HCT116 (cell line): Measurements from ENCODE around the gene SLC16A10. TPM values are rescaled to one million over a fixed set of nuclear protein-coding genes. Genes with fewer than 3 reads are reported as not detected.

Source experiments
- ATAC-seq: fragments of 200-7000 bp; cut with Tn5 transposase; 2 replicates; pipeline ENCODE4 v1.9.1; 2020; ENCODE audit warnings: mild to moderate bottlenecking, moderate library complexity
- BruUV-seq: library from RNA; stranded (reverse); fragments of 400-500 nt; replicated peaks from 2 replicates; lab custom pipeline; 2021; lab: Mats Ljungman, UMichigan
- CTCF ChIA-PET: fragments of 300-600 bp; sonication (Branson Sonifier 250); formaldehyde crosslinking; loops from one replicate; lab custom pipeline; 2021; ENCODE audit warnings: antibody characterized with exemption; lab: Charles Lee
- POLR2A ChIA-PET: fragments of 300-600, 350-600 bp; sonication (Branson Sonifier 250); formaldehyde crosslinking; loops from one replicate; lab custom pipeline; 2021; ENCODE audit warnings: antibody characterized with exemption; lab: Charles Lee
- RAD21 ChIA-PET, 2 experiments: fragments of 300-600 bp; sonication (Branson Sonifier 250); formaldehyde crosslinking; loops; one replicate each; lab custom pipeline; 2023; ENCODE audit warnings: low total read pairs in 2 of 2; ENCODE audit not compliant: uncharacterized antibody in 2 of 2, unreplicated experiment in 2 of 2, low non-redundant PET in 1 of 2; lab: Charles Lee
- DNase-seq: peaks from one replicate; pipeline ENCODE4 v3.0.0-alpha.2; 2010; ENCODE audit warnings: low read depth, low spot score
- H2AFZ ChIP-seq: fragments of 200-600 bp; shearing (Covaris generic), sonication (generic); 2 replicates; pipeline ENCODE4 v1.6.1; 2017; ENCODE audit warnings: low read depth, mixed run types, mixed read lengths, antibody characterized with exemption, low read length; ENCODE audit not compliant: poor library complexity, severe bottlenecking
- H3K27ac ChIP-seq: 2 replicates; pipeline ENCODE4 v1.5.1; 2012; ENCODE audit warnings: low read depth, low read length
- H3K27me3 ChIP-seq: fragments of 200-600 bp; sonication (generic); 2 replicates; pipeline ENCODE4 v1.6.1; 2016; ENCODE audit warnings: mixed run types, low read length, mixed read lengths; ENCODE audit not compliant: insufficient read depth
- H3K36me3 ChIP-seq, 2 experiments: fragments of 200-500 bp in 1 of 2; fragments of 200-600 bp in 1 of 2; sonication (Bioruptor generic) in 1 of 2; sonication (generic) in 1 of 2; 2 replicates each; pipeline versions ENCODE4 v1.5.1 to v1.6.1; 2014 to 2016; ENCODE audit warnings: low read length in 2 of 2, inconsistent platforms in 1 of 2, mixed read lengths in 1 of 2, mixed run types in 1 of 2; ENCODE audit not compliant: insufficient read depth in 2 of 2, control insufficient read depth in 1 of 2
- H3K4me1 ChIP-seq, 2 experiments: fragments of 200-600 bp in 1 of 2; sonication (generic) in 1 of 2; 2 replicates each; pipeline versions ENCODE4 v1.5.1 to v1.6.1; 2012 to 2017; ENCODE audit warnings: low read length in 2 of 2, inconsistent platforms in 1 of 2, mild to moderate bottlenecking in 1 of 2, mixed read lengths in 1 of 2, mixed run types in 1 of 2, moderate library complexity in 1 of 2; ENCODE audit not compliant: insufficient read depth in 2 of 2, control insufficient read depth in 1 of 2
- H3K4me2 ChIP-seq: fragments of 200-600 bp; sonication (generic); 2 replicates; pipeline ENCODE4 v1.6.1; 2017; ENCODE audit warnings: mixed run types, low read length, mixed read lengths
- H3K4me3 ChIP-seq, 2 experiments: fragments of 200-600 bp in 1 of 2; sonication (generic) in 1 of 2; replicated peaks in 1 of 2; 2 replicates each; pipeline ENCODE4 v1.5.1; 2011 to 2016; ENCODE audit warnings: low read length in 2 of 2, control low read depth in 1 of 2, low read depth in 1 of 2, mild to moderate bottlenecking in 1 of 2, mixed read lengths in 1 of 2, mixed run types in 1 of 2
- H3K79me2 ChIP-seq: fragments of 200-600 bp; sonication (generic); 2 replicates; pipeline ENCODE4 v1.6.1; 2017; ENCODE audit warnings: mild to moderate bottlenecking, mixed run types, low read length, moderate library complexity, mixed read lengths; ENCODE audit not compliant: insufficient read depth
- H3K9ac ChIP-seq: fragments of 200-600 bp; sonication (generic); 2 replicates; pipeline ENCODE4 v1.6.1; 2016; ENCODE audit warnings: low read length, mixed read lengths
- H3K9me2 ChIP-seq: fragments of 200-600 bp; sonication (generic), shearing (Covaris generic); 2 replicates; pipeline ENCODE4 v1.6.1; 2017; ENCODE audit warnings: mixed run types, mild to moderate bottlenecking, moderate library complexity; ENCODE audit not compliant: insufficient read depth
- H3K9me3 ChIP-seq, 2 experiments: fragments of 200-500 bp in 1 of 2; fragments of 200-600 bp in 1 of 2; sonication (Bioruptor generic) in 1 of 2; sonication (generic) in 1 of 2; 2 replicates each; pipeline ENCODE4 v1.6.1; 2014 to 2017; ENCODE audit warnings: low read length in 2 of 2, mixed read lengths in 2 of 2, inconsistent platforms in 1 of 2, low read depth in 1 of 2, mild to moderate bottlenecking in 1 of 2, mixed run types in 1 of 2, moderate library complexity in 1 of 2; ENCODE audit not compliant: control insufficient read depth in 1 of 2, insufficient read depth in 1 of 2
- H4K20me1 ChIP-seq: fragments of 200-600 bp; sonication (generic), shearing (Covaris generic); 2 replicates; pipeline ENCODE4 v1.6.1; 2017; ENCODE audit warnings: mixed run types, mild to moderate bottlenecking, moderate library complexity; ENCODE audit not compliant: insufficient read depth
- CBX3 ChIP-seq: IDR thresholded peaks from 2 replicates; pipeline ENCODE4 v1.6.1; 2012; ENCODE audit warnings: low read depth
- EGR1 ChIP-seq: IDR thresholded peaks from 2 replicates; pipeline ENCODE4 v1.6.1; 2012; ENCODE audit warnings: low read depth
- ELF1 ChIP-seq: IDR thresholded peaks from 2 replicates; pipeline ENCODE4 v1.6.1; 2012; ENCODE audit warnings: low read depth, borderline replicate concordance
- EZH2phosphoT487 ChIP-seq: fragments of 200-600 bp; IDR thresholded peaks from 2 replicates; pipeline ENCODE4 v1.6.1; 2018; ENCODE audit warnings: antibody characterized with exemption, borderline replicate concordance
- FOSL1 ChIP-seq: IDR thresholded peaks from 2 replicates; pipeline ENCODE4 v1.6.1; 2012; ENCODE audit warnings: low read depth
- RAD21 ChIP-seq: IDR thresholded peaks from 2 replicates; pipeline ENCODE4 v1.6.1; 2012; ENCODE audit warnings: low read depth, mild to moderate bottlenecking
- SIN3A ChIP-seq: IDR thresholded peaks from 2 replicates; pipeline ENCODE4 v1.6.1; 2012; ENCODE audit warnings: low read depth
- TCF7L2 ChIP-seq: IDR thresholded peaks from 2 replicates; pipeline ENCODE4 v1.7.0; 2011; ENCODE audit warnings: borderline replicate concordance, inconsistent platforms; ENCODE audit not compliant: insufficient read depth, insufficient read length; ENCODE audit errors: extremely low read depth
- YY1 ChIP-seq: IDR thresholded peaks from 2 replicates; pipeline ENCODE4 v1.6.1; 2011; ENCODE audit warnings: low read length, low read depth, moderate library complexity, mild to moderate bottlenecking; ENCODE audit not compliant: insufficient replicate concordance; ENCODE audit errors: extremely low read depth
- intact Hi-C: fragments of 100-400 bp; cut with micrococcal nuclease; formaldehyde crosslinking; loops from 2 replicates; pipeline ENCODE4 v1.10.0; 2022
- total RNA-seq: library from RNA; stranded (reverse); gene quantifications from one replicate; pipeline ENCODE4 v1.2.1, GENCODE V29; 2021; ENCODE audit not compliant: unreplicated experiment
- TF ChIP-seq, protein P1 (sequence below): IDR thresholded peaks from 2 replicates; pipeline ENCODE4 v1.6.1; 2011; ENCODE audit warnings: mild to moderate bottlenecking, low read length, moderate library complexity; ENCODE audit not compliant: insufficient replicate concordance; ENCODE audit errors: extremely low read depth
- TF ChIP-seq, protein P2 (sequence below), 3 experiments: fragments of 200-600 bp in 1 of 3; sonication (generic) in 1 of 3; IDR thresholded peaks in 2 of 3; conservative IDR thresholded peaks in 1 of 3; 2 replicates each; pipeline ENCODE4 v1.5.1; 2012 to 2017; ENCODE audit warnings: low read depth in 2 of 3, low read length in 2 of 3, antibody characterized with exemption in 1 of 3, borderline replicate concordance in 1 of 3, control low read depth in 1 of 3, mild to moderate bottlenecking in 1 of 3, mixed read lengths in 1 of 3, mixed run types in 1 of 3, moderate library complexity in 1 of 3; ENCODE audit not compliant: insufficient read depth in 1 of 3
- TF ChIP-seq, protein P3 (sequence below): IDR thresholded peaks from 2 replicates; pipeline ENCODE4 v1.6.1; 2012

The SLC16A10 gene
- total RNA-seq, 1 experiment from 2014 or later = 8.3 TPM

DNA sequence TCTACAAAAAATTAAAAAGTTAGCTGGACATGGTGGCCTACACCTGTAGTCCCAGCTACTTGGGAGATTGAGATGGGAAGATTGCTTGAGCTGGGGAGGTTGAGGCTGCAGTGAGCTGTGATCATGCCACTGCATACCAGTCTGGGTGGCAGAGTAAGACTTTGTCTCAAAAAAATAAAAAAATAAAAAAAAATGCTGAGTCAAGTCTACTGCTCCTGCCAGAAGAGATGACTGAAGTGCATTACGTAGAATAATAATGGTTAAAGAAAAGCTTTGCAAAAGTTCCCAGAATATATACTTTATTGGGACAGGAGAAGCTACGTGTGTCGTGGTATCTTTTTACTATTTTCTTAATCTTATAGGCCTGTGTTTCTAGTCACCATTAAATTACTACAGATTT is 125.3 kb downstream of the SLC16A10 start:
- CTCF ChIA-PET = no interaction called here
- POLR2A ChIA-PET = no interaction called here
- DNase-seq = no peak

DNA sequence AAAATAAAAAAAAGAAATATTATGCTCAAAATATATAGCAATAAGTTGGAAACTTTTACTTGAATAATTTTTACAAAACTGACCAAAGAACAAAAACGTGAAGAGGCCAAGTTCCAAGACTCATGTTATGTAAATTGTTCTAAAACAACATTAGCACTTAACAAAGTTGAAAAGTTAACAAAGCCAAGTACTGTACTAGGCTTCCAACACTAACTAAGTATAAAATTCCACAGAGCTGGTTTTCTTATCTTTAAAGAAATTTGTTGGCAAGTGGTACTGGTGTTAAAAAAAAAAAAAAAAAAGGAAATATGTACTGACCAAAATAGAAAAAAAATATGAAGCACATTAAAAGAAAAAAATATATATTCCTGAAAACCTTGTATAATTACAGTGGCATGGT is 127.8 kb downstream of the SLC16A10 start:
- RAD21 ChIA-PET = no interaction called here
- intact Hi-C loops = no loop called here
- POLR2A ChIA-PET = no interaction called here
- Histone ChIP-seq H2AFZ (no peak overlapping the region), H3K9me3 (no peaks in the 10 kb centered on the region), H3K4me3 (no peak overlapping the region), H3K27me3 (no peaks in the 10 kb centered on the region), H3K9me2 (no peaks in the 10 kb centered on the region), H3K27ac (no peak overlapping the region), H3K79me2 (no peaks in the 10 kb centered on the region), H4K20me1 (no peaks in the 10 kb centered on the region), H3K36me3 (no peaks in the 10 kb centered on the region), H3K4me1 (no peaks in the 10 kb centered on the region), H3K4me2 (no peak overlapping the region), H3K9ac (no peak overlapping the region)
- BruUV-seq = no TSS peak
- ATAC-seq (no peak), DNase-seq (no peak)
- CTCF ChIA-PET = no interaction called here
- TF ChIP-seq, protein P1, sequence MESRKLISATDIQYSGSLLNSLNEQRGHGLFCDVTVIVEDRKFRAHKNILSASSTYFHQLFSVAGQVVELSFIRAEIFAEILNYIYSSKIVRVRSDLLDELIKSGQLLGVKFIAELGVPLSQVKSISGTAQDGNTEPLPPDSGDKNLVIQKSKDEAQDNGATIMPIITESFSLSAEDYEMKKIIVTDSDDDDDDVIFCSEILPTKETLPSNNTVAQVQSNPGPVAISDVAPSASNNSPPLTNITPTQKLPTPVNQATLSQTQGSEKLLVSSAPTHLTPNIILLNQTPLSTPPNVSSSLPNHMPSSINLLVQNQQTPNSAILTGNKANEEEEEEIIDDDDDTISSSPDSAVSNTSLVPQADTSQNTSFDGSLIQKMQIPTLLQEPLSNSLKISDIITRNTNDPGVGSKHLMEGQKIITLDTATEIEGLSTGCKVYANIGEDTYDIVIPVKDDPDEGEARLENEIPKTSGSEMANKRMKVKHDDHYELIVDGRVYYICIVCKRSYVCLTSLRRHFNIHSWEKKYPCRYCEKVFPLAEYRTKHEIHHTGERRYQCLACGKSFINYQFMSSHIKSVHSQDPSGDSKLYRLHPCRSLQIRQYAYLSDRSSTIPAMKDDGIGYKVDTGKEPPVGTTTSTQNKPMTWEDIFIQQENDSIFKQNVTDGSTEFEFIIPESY = no peak
- TF ChIP-seq EGR1 (no peak), SIN3A (no peak), EZH2phosphoT487 (no peak), YY1 (no peak), ELF1 (no peak), FOSL1 (no peak)
- TF ChIP-seq, protein P2, sequence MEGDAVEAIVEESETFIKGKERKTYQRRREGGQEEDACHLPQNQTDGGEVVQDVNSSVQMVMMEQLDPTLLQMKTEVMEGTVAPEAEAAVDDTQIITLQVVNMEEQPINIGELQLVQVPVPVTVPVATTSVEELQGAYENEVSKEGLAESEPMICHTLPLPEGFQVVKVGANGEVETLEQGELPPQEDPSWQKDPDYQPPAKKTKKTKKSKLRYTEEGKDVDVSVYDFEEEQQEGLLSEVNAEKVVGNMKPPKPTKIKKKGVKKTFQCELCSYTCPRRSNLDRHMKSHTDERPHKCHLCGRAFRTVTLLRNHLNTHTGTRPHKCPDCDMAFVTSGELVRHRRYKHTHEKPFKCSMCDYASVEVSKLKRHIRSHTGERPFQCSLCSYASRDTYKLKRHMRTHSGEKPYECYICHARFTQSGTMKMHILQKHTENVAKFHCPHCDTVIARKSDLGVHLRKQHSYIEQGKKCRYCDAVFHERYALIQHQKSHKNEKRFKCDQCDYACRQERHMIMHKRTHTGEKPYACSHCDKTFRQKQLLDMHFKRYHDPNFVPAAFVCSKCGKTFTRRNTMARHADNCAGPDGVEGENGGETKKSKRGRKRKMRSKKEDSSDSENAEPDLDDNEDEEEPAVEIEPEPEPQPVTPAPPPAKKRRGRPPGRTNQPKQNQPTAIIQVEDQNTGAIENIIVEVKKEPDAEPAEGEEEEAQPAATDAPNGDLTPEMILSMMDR (IDR thresholded peaks at IDR 0.05 in 2 of 3, conservative IDR thresholded peaks at IDR 0.05 in 1 of 3; ENCODE audit: borderline replicate concordance in 1 of 3, insufficient read depth in 1 of 3, low read depth in 2 of 3, low read length in 2 of 3) = no peak
- TF ChIP-seq, protein P3, sequence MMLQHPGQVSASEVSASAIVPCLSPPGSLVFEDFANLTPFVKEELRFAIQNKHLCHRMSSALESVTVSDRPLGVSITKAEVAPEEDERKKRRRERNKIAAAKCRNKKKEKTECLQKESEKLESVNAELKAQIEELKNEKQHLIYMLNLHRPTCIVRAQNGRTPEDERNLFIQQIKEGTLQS = no peak

More for the DNA sequence above, 125.3 kb downstream of the SLC16A10 start:
- Histone ChIP-seq H3K79me2 (no peaks in the 10 kb centered on the region), H3K4me2 (no peak overlapping the region)
- no peak for ATAC-seq
- TF ChIP-seq FOSL1 = no peak
- TF ChIP-seq, protein P2 (IDR thresholded peaks at IDR 0.05 in 2 of 3, conservative IDR thresholded peaks at IDR 0.05 in 1 of 3; ENCODE audit: borderline replicate concordance in 1 of 3, insufficient read depth in 1 of 3, low read depth in 2 of 3, low read length in 2 of 3) = no peak
- no peak for TF ChIP-seq TCF7L2
- TF ChIP-seq EGR1 = no peak
- no peak for TF ChIP-seq RAD21
- no peak for TF ChIP-seq ELF1
- no peak for TF ChIP-seq CBX3
- TF ChIP-seq, all 23 proteins: peak for 0
- intact Hi-C loops = no loop called here
- Histone ChIP-seq H3K27me3 (no peaks in the 10 kb centered on the region), H3K27ac (no peak overlapping the region), H3K4me3 (no peak overlapping the region), H3K9ac (no peak overlapping the region), H3K9me3 (no peaks in the 10 kb centered on the region), H2AFZ (no peak overlapping the region), H3K36me3 (no peaks in the 10 kb centered on the region), H4K20me1 (no peaks in the 10 kb centered on the region), H3K9me2 (no peaks in the 10 kb centered on the region), H3K4me1 (no peaks in the 10 kb centered on the region)
- BruUV-seq = no TSS peak
- RAD21 ChIA-PET = no interaction called here
